Measurements from ENCODE around the gene ATXN3.

- no peak for TF ChIP-seq RAD21 (IDR thresholded peaks at IDR 0.05; ENCODE audit: low read depth)
- no peak for TF ChIP-seq POLR2AphosphoS5 (IDR thresholded peaks at IDR 0.05; ENCODE audit: low read depth, low read length)
- TF ChIP-seq, protein P1, sequence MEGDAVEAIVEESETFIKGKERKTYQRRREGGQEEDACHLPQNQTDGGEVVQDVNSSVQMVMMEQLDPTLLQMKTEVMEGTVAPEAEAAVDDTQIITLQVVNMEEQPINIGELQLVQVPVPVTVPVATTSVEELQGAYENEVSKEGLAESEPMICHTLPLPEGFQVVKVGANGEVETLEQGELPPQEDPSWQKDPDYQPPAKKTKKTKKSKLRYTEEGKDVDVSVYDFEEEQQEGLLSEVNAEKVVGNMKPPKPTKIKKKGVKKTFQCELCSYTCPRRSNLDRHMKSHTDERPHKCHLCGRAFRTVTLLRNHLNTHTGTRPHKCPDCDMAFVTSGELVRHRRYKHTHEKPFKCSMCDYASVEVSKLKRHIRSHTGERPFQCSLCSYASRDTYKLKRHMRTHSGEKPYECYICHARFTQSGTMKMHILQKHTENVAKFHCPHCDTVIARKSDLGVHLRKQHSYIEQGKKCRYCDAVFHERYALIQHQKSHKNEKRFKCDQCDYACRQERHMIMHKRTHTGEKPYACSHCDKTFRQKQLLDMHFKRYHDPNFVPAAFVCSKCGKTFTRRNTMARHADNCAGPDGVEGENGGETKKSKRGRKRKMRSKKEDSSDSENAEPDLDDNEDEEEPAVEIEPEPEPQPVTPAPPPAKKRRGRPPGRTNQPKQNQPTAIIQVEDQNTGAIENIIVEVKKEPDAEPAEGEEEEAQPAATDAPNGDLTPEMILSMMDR (IDR thresholded peaks at IDR 0.05 in 2 of 3, conservative IDR thresholded peaks at IDR 0.05 in 1 of 3; ENCODE audit: borderline replicate concordance in 1 of 3, insufficient read depth in 1 of 3, low read depth in 2 of 3, low read length in 2 of 3): no peak
- TF ChIP-seq FOSL1 (IDR thresholded peaks at IDR 0.05; ENCODE audit: low read depth): no peak
- no peak for TF ChIP-seq ELF1 (IDR thresholded peaks at IDR 0.05; ENCODE audit: borderline replicate concordance, low read depth)
- no peak for TF ChIP-seq EZH2phosphoT487 (IDR thresholded peaks at IDR 0.05; ENCODE audit: borderline replicate concordance)
- TF ChIP-seq ZNF274 (IDR thresholded peaks at IDR 0.05; ENCODE audit: low read depth, low read length): no peak
Observed at GRCh38 chr14:92122761-92123160, 16.4 kb upstream of the ATXN3 start.
